ENCODE measurements around the gene TBC1D22A.

The TBC1D22A gene

DNA sequence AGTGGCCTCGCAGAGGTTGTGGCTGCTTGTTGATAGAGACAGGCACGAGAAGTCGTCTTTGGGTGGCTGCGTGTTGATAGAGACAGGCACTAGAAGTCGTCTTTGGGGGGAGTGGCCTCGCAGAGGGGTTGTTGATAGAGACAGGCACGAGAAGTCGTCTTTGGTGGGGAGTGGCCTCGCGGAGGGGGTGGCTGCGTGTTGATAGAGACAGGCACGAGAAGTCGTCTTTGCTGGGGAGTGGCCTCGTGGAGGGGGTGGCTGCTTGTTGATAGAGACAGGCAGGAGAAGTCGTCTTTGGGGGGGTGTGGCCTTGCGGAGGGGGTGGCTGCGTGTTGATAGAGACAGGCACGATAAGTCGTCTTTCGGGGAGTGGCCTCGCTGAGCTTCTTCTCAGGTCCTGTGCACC is 328.8 kb downstream of the TBC1D22A start:
- DNase-seq: no peak

GRCh38 chr22:47091921-47092700 is 329.7 kb downstream of the TBC1D22A start:
- no peak for DNase-seq

DNA sequence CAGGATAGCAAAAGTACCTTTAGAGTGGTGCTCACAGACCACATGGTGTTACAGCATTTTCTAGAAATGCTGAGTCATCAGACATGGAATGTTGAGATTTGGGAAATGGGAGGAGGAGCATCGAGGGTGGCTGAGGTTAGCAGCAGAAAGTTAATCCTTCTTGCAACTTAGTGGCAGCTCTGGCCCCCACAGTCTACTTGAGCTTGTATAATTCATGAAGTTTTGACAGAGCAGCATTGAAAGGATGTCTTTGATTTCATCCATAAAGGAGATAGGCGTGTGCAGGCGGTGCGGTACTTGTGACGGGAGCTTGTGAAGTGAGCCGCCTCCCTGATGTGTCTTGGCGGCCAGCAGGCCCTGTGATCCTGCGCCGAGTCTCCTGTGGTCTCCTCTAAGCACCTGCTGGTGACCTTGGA is 330.5 kb downstream of the TBC1D22A start:
- no peak for DNase-seq

DNA sequence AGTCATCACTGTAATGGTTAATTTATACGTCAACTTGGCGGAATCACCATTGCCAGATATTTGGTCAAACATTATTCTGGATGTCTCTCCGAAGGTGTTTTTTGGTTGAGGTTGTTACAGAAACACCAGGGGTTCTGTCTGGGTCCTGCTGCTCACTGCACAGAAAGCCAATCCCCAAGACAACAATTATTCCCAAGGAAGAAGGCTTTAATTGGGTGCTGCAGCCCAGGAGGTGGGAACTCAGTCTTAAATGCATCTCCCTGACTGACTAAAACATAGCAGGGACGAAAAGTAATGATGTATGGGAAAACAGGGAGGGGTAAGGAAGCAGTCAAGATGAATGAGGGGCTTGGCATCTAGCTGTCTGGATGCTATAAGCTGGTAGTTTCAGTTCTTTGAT is 331.3 kb downstream of the TBC1D22A start:
- DNase-seq: no peak

DNA sequence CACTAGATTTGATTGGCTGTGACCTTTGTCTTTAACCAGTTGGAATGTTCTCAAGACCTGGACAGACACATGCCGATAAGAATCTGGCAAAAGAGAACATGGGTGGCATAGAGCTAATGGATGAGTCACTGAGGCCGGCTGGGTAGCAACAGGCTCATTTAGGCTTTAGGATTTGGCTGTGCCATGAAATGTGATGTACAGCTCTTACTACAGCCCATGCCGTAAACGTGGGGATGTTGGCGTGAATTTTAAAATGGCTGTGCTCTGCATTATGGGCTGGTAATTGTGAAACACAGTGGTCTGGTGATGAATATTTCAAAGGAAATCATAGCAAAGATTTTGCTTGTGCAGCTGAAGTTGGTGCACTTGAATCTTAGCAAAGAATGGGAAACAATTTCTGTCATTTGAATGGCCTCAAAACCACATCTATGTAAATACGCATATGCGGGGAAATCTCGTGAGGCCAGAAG is 332.4 kb downstream of the TBC1D22A start:
- no peak for DNase-seq

DNA sequence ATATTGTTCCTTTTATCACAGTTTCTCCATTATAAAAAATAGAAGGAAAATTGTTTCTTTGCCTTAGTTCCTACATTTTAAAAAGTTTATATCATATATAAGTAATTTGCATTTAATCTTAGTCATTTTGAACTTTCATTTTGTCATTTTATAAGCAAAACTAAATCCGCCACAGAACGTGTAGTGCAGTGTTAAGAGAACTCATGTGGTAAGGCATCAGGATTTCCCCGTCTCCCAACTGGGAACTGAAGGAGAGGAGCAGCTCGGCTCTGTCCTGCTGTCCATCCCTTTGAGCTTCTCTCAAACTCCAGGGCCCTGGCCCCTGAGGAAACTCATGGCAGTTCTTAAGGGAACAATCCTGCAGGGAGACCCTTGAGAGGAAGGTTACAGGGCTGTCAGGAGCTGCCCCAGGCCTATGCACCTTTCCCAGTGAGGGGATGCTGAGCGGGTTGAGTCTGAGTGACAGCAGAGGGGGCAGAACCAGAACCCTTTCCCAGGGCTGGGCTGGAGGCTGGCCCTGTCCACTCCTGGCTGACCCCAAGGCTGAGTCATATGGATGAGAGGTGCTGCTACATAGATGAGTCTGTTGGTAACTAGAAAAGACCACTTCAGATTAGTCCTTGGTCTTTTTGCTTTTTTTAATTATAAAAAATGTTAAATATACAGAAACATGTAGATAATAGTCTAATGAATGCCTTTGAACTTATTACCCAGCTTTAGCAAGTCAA is 333.1 kb downstream of the TBC1D22A start:
- DNase-seq: no peak

DNA sequence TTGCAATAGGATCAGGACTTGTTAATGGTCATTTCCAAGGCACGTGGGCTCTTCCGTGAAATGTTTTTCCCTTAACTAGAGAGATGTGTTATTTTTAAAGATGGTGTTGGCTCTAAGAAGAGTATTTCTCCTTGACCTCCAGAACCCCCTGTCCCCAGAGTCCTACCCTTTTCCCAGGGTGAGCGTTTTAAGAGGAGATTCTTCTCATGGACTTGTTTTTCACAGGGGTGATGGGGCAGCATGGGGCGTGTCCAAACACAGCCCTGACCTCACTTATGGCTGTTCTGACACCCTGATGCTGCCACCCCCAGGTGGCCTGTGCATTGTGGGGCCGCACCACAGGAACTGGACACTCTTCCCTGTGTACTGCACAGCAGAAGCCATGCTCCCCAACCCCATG is 335.7 kb downstream of the TBC1D22A start:
- DNase-seq: no peak

DNA sequence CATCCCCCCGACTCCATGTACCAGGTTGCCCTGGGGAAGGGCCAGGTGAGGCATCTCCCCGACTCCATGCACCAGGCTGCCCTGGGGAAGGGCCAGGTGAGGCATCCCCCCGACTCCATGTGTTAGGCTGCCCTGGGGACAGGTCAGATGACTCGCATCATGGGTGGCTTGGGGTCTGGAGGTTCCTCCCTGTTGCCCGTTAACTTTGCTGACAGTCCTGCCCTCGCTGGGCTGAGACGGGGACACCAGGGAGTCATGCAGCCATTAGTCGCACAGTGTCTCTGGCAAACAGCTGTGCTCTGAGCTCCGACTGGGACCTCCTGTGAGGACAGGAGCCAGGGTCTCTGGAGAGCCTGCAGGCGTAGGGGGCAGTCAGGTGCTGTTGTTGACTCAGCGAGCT is 336.1 kb downstream of the TBC1D22A start:
- DNase-seq: no peak

DNA sequence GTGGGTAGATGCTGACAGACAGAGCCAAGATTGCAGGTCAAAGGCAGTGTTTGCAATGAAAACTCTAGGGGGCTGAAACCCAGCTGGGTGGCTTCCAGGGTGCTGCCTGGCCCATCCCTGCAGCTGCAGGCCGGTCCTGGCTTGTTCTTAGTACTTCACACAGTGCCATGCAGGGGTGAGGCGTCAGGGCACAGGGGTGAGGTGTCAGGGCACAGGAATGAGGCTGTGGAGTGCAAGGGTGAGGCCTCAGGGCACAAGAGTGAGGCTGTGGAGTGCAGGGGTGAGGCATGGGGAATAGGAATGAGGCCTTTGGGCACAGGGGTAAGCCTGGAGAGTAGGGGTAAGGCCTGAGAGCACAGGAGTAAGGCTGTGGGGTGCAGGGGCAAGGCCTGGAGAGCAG is 337.6 kb downstream of the TBC1D22A start:
- no peak for DNase-seq

DNA sequence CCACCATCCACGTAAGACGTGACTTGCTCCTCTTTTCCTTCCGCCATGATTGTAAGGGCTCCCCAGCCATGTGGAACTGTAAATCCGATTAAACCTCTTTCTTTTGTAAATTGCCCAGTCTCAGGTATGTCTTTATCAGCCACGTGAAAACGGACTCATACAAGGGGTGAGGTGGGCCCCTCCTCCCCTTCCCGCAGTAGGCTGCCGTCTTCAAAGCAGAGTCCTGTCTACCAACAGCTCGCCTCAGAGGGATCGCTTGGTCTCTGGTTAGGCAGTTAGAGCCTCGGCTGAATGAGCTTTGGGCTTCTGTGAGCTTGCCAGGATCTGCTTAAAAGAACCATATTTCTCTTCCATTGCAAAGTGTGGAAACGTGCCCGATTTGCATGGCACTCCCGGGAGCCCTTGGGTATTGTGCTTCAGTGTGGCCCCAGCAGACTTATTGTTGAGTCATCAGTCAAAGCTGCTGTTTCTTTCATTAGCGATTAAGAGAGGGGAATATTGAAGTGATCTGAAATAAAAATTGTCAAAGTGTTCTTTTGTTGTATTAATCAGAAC is 338.3 kb downstream of the TBC1D22A start:
- no peak for DNase-seq

- DNase-seq: no peak
Measured at GRCh38 chr22:47101321-47101885, 339.0 kb downstream of the TBC1D22A start.

DNA sequence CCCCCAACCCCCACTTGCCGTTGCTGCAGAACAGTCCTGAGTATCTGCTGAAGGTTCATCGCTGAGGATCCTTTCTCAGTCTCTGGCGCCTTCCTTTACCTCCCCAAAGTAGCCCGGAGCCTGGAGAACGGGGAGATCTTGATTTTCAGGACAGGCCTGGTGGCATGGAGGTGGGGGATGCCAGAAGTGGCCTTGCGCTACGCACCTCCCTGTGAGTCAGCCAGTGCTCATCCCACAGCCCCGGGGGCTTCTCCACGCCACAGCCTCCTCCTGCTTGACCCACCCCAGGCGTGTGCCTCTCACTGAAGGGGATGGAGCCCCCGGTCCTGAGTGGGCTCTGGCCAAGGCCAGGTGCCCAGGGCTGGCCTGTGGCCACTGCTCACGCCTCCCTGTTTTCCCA is 339.6 kb downstream of the TBC1D22A start:
- DNase-seq: no peak

- no peak for DNase-seq
Measured at GRCh38 chr22:47102648-47103047, 340.2 kb downstream of the TBC1D22A start.

- DNase-seq: no peak
Measured at GRCh38 chr22:47105085-47105484, 342.6 kb downstream of the TBC1D22A start.

GRCh38 chr22:47106806-47107205 is 344.4 kb downstream of the TBC1D22A start:
- DNase-seq: no peak

GRCh38 chr22:47107431-47107830 is 345.0 kb downstream of the TBC1D22A start:
- no peak for DNase-seq

DNA sequence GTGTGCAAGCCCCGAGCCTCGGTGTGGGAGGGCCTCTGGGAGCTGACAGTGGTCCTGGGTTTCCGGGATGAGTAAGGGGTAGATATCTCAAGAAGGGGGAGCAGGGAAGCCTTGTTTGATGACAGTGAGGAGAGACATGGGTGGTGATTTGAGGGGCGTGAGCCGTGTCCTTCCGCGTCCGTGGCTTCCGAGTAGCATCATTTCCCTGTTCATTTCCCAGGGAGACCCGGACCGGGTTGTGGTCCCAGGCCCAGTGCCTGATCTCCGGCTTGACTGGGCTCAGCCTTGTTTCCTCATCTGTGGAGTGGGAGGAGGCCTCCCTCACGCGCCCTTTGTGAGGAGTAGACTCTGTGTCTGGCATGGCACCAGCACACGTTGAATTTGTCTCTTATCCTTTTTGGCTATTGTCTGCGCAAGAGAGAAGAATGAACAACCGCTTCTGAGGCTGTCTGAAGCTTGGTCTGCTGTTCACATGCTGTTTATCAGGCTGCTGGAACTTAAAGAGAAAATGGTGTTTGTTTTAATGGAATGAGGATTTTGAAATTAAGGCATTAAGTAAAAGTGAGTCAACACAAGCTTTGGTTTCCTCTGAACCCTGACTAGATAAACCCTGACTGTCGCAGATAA is 348.5 kb downstream of the TBC1D22A start:
- DNase-seq: no peak

- DNase-seq: no peak
Measured at GRCh38 chr22:47111626-47112581, 349.5 kb downstream of the TBC1D22A start.

DNA sequence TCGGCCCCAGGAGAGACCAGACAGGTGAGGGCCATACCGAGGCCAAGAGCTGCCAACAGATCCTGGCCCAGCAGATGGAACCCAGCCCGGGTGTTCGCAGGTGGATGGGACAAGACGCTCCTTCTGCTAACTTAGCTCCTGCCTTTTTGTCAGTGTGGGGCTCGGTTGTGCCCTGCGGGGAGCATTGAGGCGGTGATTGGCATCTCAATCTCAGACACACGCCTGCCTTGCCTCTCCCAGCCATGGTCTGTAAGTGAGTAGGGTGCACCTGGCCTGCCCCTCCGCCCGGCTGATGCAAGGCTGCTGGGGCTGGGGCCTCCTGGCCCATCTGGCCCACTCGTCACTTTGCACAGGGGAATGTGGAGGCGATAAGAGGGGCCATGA is 350.1 kb downstream of the TBC1D22A start:
- no peak for DNase-seq

GRCh38 chr22:47112994-47113852 is 350.8 kb downstream of the TBC1D22A start:
- no peak for DNase-seq

- DNase-seq: no peak
Measured at GRCh38 chr22:47113853-47114415, 351.5 kb downstream of the TBC1D22A start.
